Measurements from ENCODE around the gene CFAP97.

DNA sequence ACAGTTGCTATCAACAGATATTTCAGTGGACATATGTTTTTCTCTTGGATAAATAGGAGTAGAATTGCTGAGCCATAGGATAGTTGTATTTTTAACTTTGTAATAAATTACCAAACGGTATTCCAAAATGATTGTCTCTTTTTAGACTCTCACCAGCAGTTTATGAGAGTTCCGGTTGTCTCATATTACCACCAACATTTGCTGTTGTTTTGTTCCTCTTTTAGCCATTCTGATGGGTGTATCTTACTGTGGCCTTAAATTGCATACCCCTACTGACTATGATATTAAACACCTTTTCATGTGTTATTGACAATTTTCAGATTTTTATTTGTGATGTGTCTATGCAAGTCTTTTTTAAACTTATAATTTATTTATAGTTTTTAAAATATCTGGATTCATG lies 45.3 kb upstream of the CFAP97 start:
- TF ChIP-seq, protein P1, sequence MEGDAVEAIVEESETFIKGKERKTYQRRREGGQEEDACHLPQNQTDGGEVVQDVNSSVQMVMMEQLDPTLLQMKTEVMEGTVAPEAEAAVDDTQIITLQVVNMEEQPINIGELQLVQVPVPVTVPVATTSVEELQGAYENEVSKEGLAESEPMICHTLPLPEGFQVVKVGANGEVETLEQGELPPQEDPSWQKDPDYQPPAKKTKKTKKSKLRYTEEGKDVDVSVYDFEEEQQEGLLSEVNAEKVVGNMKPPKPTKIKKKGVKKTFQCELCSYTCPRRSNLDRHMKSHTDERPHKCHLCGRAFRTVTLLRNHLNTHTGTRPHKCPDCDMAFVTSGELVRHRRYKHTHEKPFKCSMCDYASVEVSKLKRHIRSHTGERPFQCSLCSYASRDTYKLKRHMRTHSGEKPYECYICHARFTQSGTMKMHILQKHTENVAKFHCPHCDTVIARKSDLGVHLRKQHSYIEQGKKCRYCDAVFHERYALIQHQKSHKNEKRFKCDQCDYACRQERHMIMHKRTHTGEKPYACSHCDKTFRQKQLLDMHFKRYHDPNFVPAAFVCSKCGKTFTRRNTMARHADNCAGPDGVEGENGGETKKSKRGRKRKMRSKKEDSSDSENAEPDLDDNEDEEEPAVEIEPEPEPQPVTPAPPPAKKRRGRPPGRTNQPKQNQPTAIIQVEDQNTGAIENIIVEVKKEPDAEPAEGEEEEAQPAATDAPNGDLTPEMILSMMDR (IDR thresholded peaks at IDR 0.05), result no peak
- no peak for TF ChIP-seq EZH2 (IDR thresholded peaks at IDR 0.05)

Measured in neural progenitor cell (in vitro differentiated cells).